Pulmonary artery endothelial cell (primary cell): Measurements from ENCODE around the gene COL6A3. TPM values are rescaled to one million over a fixed set of nuclear protein-coding genes. Genes with fewer than 3 reads are reported as not detected.
"Not testable (repeated sequence)": the region's sequence is repeated elsewhere in the genome, so short reads cannot be mapped to it uniquely, and the experiment has no call there.

Experiments used
- DNase-seq: peaks from one replicate; pipeline ENCODE4 v3.0.0-alpha.2; 2011; ENCODE audit warnings: low read depth, low spot score
- total RNA-seq: library from RNA; depleted of rRNA; stranded (reverse); fragments of >200 nt; gene quantifications from 2 replicates; pipeline ENCODE4 v1.2.3, GENCODE V29; 2014

The COL6A3 gene
- total RNA-seq, 1 donor from 2014 or later, result 0.07 TPM

- no peak for DNase-seq
These were observed 29.3 kb downstream of the COL6A3 start for GRCh38 chr2:237384672-237385020.

GRCh38 chr2:237383991-237384671 is 29.8 kb downstream of the COL6A3 start:
- DNase-seq, result no peak

- DNase-seq, result no peak
These were observed 33.2 kb downstream of the COL6A3 start for GRCh38 chr2:237380768-237381167.

GRCh38 chr2:237379636-237380035 is 34.3 kb downstream of the COL6A3 start:
- no peak for DNase-seq

GRCh38 chr2:237378650-237379049 is 35.3 kb downstream of the COL6A3 start:
- no peak for DNase-seq

- no peak for DNase-seq
These were observed 39.5 kb downstream of the COL6A3 start for GRCh38 chr2:237374284-237375060.

- DNase-seq, result no peak
These were observed 42.1 kb downstream of the COL6A3 start for GRCh38 chr2:237371856-237372255.

- DNase-seq, result no peak
These were observed 48.3 kb downstream of the COL6A3 start for GRCh38 chr2:237365671-237366070.

- no peak for DNase-seq
These were observed 49.3 kb downstream of the COL6A3 start for GRCh38 chr2:237364655-237365054.

- no peak for DNase-seq
These were observed 52.6 kb downstream of the COL6A3 start for GRCh38 chr2:237361194-237362004.

GRCh38 chr2:237359894-237360780 is 53.8 kb downstream of the COL6A3 start:
- no peak for DNase-seq

- DNase-seq, result no peak
These were observed 54.5 kb downstream of the COL6A3 start for GRCh38 chr2:237359518-237359840.

GRCh38 chr2:237358721-237359517 is 55.0 kb downstream of the COL6A3 start:
- DNase-seq, result no peak

- no peak for DNase-seq
These were observed 58.3 kb downstream of the COL6A3 start for GRCh38 chr2:237355701-237356100.

GRCh38 chr2:237354892-237355291 is 59.1 kb downstream of the COL6A3 start:
- DNase-seq, result no peak

- not testable (repeated sequence) for DNase-seq
These were observed 59.8 kb downstream of the COL6A3 start for GRCh38 chr2:237354172-237354571.

- DNase-seq, result no peak
These were observed 60.7 kb downstream of the COL6A3 start for GRCh38 chr2:237353215-237353614.

GRCh38 chr2:237352279-237352845 is 61.6 kb downstream of the COL6A3 start:
- DNase-seq, result no peak

- no peak for DNase-seq
These were observed 62.2 kb downstream of the COL6A3 start for GRCh38 chr2:237351796-237352195.

- DNase-seq, result no peak
These were observed 62.9 kb downstream of the COL6A3 start for GRCh38 chr2:237351046-237351445.
